GF-D8 (cell line): ENCODE results near the gene ANKRD30B.
"Not testable (repeated sequence)": the region's sequence is repeated elsewhere in the genome, so short reads cannot be mapped to it uniquely, and the experiment has no call there.

Experiments used
- DNase-seq: peaks from one replicate; lab custom pipeline; 2025; lab: John Stamatoyannopoulos, UW

The ANKRD30B gene

DNA sequence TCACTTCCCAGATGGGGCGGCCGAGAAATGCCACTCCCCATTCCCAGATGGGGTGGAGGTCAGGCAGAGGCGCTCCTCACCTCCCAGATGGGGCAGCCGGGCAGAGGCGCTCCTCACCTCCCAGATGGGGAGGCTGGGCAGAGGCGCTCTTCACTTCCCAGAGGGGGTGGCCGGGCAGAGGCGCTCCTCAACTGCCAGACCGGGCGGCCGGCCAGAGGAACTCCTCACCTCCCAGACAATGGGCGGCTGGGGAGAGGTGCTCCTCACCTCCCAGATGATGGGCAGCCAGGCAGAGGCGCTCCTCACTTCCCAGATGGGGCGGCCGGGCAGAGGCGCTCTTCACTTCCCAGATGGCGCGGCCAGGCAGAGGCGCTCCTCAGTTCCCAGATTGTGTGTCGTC lies 108.3 kb downstream of the ANKRD30B start:
- DNase-seq, result not testable (repeated sequence)

- not testable (repeated sequence) for DNase-seq
Observed at GRCh38 chr18:14858514-14858913, 110.5 kb downstream of the ANKRD30B start.

- not testable (repeated sequence) for DNase-seq
Observed at GRCh38 chr18:14859995-14860394, 112.0 kb downstream of the ANKRD30B start.

DNA sequence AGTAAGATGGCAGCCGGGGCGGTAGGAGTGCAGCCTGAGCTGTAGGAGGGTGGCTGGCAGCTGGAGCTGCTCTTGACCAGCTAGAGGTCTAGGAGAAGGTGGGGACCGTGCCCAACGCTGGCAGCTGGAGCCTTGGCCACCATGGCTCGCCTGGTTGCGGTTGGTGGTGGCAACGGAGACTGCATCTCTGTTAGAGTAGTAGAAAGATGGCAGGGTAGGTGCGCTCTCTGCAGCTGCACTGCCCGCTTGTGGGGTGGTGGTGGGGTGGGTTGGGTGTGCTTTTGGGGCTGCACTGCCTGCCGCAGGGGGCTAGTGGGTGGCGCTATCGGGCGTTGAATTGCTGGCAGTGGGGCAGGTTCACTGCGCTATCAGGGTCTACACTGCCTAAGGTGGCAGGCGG lies 118.5 kb downstream of the ANKRD30B start:
- DNase-seq, result not testable (repeated sequence)

DNA sequence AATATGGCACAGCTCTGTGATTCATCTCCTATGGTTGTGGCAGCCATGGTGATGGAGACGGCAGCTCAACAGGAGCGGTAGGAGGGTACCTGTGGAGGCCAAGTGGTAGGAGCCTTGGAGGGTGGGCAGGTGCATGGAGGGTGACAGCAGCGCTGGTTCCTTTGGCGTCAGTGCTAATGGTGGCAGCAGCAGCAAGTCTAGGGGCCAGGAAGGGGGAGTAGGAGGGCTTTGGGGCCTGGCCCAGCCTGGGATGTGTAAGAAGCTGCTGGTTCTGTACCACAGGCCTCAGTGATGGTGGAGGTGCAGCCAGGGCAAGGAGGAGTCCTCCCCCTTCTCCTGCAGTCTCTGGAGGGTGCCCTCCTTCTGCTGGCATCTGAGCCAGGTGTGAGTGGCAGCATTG lies 120.0 kb downstream of the ANKRD30B start:
- DNase-seq, result not testable (repeated sequence)

DNA sequence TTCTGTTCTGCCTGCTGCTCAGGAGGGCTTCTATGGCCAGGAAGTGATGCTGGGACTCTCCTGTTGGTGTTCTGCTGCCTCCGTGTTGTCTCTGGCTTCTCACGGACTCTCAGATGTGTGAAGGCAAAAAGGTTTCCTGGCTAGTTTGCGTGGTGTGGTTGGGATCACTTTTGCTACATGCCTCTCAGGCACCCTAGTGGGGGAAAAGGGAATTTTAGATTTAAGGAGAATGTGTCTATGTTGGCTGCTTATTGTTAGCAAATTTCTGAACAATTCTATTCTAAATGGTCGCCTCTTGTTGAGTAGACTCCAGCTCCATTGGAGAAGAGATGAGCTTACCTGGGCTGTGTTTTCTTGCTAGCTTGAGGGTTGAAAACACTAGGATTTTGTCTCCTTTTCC lies 120.9 kb downstream of the ANKRD30B start:
- DNase-seq, result not testable (repeated sequence)

DNA sequence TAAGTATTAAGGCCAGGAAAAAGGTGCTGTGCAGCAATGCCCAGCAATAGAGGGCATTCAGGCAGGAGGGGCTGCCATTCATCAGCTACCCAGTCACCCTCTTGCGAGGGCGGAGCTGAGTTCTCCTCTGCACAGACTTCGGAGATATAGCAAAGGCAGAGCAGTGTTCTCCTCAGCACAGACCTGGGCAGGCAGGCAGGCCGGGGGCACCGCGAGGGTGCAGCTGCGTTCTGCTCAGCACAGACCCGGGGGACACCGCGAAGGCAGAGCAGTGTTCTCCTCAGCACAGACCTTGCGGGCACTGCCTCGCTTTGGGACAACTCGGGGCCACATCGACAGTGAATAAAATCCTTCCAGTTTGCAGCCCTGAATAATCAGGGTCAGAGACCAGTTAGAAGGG lies 130.9 kb downstream of the ANKRD30B start:
- not testable (repeated sequence) for DNase-seq

- DNase-seq, result no peak
Observed at GRCh38 chr18:14900435-14900834, 152.5 kb downstream of the ANKRD30B start.
